GF-D8 (cell line): ENCODE results near the gene DLG2.
"Not testable (repeated sequence)": the region's sequence is repeated elsewhere in the genome, so short reads cannot be mapped to it uniquely, and the experiment has no call there.

ENCODE experiments used
- DNase-seq: peaks from one replicate; lab custom pipeline; 2025; lab: John Stamatoyannopoulos, UW

The DLG2 gene

GRCh38 chr11:85444479-85444878, 182.7 kb downstream of the DLG2 start:
- no peak for DNase-seq

GRCh38 chr11:85440273-85440672, 186.9 kb downstream of the DLG2 start:
- DNase-seq, result no peak

GRCh38 chr11:85438328-85438727, 188.8 kb downstream of the DLG2 start:
- no peak for DNase-seq

GRCh38 chr11:85431319-85431718, 195.8 kb downstream of the DLG2 start:
- DNase-seq, result no peak

GRCh38 chr11:85423794-85424193, 203.3 kb downstream of the DLG2 start:
- DNase-seq, result no peak

GRCh38 chr11:85423316-85423715, 203.8 kb downstream of the DLG2 start:
- no peak for DNase-seq

- DNase-seq, result no peak
These were observed 213.0 kb downstream of the DLG2 start for GRCh38 chr11:85414175-85414574.

GRCh38 chr11:85407648-85408047, 219.5 kb downstream of the DLG2 start:
- no peak for DNase-seq

- no peak for DNase-seq
These were observed 220.3 kb downstream of the DLG2 start for GRCh38 chr11:85406841-85407240.

GRCh38 chr11:85406316-85406715, 220.8 kb downstream of the DLG2 start:
- DNase-seq, result no peak

- not testable (repeated sequence) for DNase-seq
These were observed 231.6 kb downstream of the DLG2 start for GRCh38 chr11:85395515-85396055.

- DNase-seq, result no peak
These were observed 232.9 kb downstream of the DLG2 start for GRCh38 chr11:85394283-85394682.

GRCh38 chr11:85391141-85391540, 236.0 kb downstream of the DLG2 start:
- no peak for DNase-seq

GRCh38 chr11:85385547-85385946, 241.6 kb downstream of the DLG2 start:
- DNase-seq, result no peak

- DNase-seq, result no peak
These were observed 242.0 kb downstream of the DLG2 start for GRCh38 chr11:85385111-85385510.

GRCh38 chr11:85379066-85379465, 248.1 kb downstream of the DLG2 start:
- no peak for DNase-seq

GRCh38 chr11:85377901-85378300, 249.2 kb downstream of the DLG2 start:
- DNase-seq, result no peak

- no peak for DNase-seq
These were observed 267.3 kb downstream of the DLG2 start for GRCh38 chr11:85359859-85360258.

- no peak for DNase-seq
These were observed 271.2 kb downstream of the DLG2 start for GRCh38 chr11:85355921-85356320.

- DNase-seq, result not testable (repeated sequence)
These were observed 277.6 kb downstream of the DLG2 start for GRCh38 chr11:85349539-85349938.

GRCh38 chr11:85348945-85349344, 278.2 kb downstream of the DLG2 start:
- no peak for DNase-seq

GRCh38 chr11:85347291-85347690, 279.9 kb downstream of the DLG2 start:
- no peak for DNase-seq

GRCh38 chr11:85346484-85346883, 280.7 kb downstream of the DLG2 start:
- DNase-seq, result no peak

- not testable (repeated sequence) for DNase-seq
These were observed 286.3 kb downstream of the DLG2 start for GRCh38 chr11:85340846-85341245.

- peak; percentile 91 for DNase-seq
These were observed 308.6 kb downstream of the DLG2 start for GRCh38 chr11:85318573-85318972.
